Activated effector memory CD4-positive, alpha-beta T cell treated with anti-CD3 and anti-CD28 coated beads, Interleukin-2, amount 50 U/mL, for 16 hours (primary cell): ENCODE measurements around the gene APOO.

Experiments used
- DNase-seq: peaks from one replicate; pipeline ENCODE4 v3.0.0-alpha.2; 2020

The APOO gene

DNA sequence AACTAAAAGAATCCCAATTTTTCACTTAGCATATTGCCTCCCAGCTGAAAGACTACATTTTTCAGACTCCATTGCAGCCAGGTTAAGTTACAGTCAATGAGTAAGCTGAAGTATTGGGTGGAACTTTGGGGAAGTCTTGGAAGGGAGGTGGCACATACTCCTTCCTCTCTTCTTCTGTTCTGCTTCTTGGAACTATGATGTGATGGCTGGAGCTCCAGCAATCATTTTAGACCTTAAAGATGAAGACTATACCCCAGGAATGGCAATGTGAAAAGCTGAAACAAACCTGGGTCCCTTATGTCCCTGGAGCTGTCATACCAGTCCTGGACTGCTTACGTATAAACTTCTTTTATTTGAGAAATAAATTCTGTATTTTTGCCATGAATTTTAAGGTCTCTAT is 93.9 kb downstream of the APOO start:
- DNase-seq, result no peak

- no peak for DNase-seq
Measured at GRCh38 chrX:23811656-23812055, 96.1 kb downstream of the APOO start.

- DNase-seq, result no peak
Measured at GRCh38 chrX:23811108-23811651, 96.6 kb downstream of the APOO start.

GRCh38 chrX:23810279-23810678 is 97.5 kb downstream of the APOO start:
- DNase-seq, result no peak

DNA sequence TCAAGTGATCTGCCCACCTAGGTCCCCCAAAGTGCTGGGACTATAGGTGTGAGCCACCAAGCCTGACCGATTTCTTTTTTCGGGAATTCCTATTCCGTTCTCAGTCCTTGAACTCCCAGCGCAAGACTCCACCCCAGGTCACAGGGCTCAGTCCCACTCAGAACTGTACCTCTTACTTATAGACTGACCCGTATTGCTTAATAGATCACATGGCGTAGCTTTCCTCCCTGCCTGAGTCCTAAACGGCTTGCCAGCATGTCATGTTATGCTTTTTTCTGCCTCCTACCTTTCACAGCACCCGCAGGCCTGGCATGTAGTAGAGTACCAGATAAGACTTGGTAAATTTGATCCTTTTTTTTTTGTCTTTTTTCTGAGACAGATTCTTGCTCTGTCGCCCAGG is 102.3 kb downstream of the APOO start:
- no peak for DNase-seq

- DNase-seq, result no peak
Measured at GRCh38 chrX:23804578-23804977, 103.2 kb downstream of the APOO start.

DNA sequence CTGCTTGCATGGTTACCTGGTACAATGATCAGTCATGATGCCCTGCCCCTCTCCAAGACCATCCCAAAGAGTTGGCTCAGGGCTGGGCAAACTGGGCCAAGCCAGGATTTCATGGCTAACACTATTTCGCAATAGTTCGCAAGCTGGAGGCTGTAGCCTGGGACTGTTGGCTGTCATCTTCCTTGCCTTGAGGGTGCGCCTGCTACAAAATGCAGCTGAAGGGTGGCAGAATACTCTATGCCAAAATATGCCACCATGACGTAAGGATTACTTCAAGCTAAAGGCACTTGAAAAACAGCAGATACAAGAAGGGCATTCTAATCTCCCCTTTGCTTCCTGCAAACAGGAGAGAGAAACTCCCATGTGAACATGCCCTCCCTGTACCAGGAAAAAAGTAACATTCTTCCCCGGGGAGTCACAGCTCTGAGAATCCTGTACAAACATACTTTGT is 103.8 kb downstream of the APOO start:
- DNase-seq, result no peak

- no peak for DNase-seq
Measured at GRCh38 chrX:23802431-23802830, 105.3 kb downstream of the APOO start.

DNA sequence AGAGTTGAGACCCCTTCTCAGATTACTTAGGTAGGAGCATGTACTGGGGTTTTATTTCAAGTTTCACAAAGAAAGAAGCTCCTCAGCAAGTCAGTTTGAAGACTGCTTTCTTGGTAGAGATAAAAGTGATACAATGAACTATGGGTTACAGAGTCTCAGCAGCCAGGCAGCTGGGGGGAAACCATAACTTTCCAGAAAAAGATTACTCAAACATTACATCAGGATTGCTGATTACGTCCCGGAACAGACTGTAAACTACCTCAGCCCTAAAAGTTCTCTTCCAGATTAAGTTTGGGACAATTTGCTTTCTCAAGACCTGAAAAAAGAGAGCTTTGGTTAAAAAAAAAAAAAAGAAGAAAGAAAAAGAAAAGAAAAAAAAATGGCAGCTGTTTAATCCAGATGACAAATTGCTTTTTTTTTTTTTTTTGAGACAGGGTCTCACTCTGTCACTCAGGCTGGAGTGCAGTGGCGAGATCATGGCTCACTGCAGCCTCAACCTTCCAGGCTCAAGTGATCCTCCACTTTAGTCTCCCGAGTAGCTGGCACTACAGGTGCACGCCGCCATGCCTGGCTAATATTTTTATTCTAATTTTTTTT is 108.2 kb downstream of the APOO start:
- no peak for DNase-seq

GRCh38 chrX:23797371-23798128 is 110.2 kb downstream of the APOO start:
- no peak for DNase-seq

GRCh38 chrX:23795221-23795620 is 112.5 kb downstream of the APOO start:
- DNase-seq, result no peak

GRCh38 chrX:23792861-23793553 is 114.7 kb downstream of the APOO start:
- no peak for DNase-seq

DNA sequence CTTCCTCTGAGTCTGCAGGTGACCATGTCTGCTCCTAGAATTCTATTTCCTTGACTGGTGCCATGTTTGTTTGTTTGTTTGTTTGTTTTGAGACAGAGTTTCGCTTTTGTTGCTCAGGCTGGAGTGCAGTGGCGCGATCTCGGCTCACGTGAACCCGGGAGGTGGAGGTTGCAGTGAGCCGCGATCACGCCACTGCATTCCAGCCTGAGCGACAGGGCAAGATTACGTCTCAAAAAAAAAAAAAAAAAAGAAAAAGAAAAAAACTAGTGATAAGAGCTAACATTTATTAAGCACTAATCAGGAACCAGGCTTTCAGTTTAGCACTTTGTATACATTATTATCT is 117.6 kb downstream of the APOO start:
- DNase-seq, result no peak

DNA sequence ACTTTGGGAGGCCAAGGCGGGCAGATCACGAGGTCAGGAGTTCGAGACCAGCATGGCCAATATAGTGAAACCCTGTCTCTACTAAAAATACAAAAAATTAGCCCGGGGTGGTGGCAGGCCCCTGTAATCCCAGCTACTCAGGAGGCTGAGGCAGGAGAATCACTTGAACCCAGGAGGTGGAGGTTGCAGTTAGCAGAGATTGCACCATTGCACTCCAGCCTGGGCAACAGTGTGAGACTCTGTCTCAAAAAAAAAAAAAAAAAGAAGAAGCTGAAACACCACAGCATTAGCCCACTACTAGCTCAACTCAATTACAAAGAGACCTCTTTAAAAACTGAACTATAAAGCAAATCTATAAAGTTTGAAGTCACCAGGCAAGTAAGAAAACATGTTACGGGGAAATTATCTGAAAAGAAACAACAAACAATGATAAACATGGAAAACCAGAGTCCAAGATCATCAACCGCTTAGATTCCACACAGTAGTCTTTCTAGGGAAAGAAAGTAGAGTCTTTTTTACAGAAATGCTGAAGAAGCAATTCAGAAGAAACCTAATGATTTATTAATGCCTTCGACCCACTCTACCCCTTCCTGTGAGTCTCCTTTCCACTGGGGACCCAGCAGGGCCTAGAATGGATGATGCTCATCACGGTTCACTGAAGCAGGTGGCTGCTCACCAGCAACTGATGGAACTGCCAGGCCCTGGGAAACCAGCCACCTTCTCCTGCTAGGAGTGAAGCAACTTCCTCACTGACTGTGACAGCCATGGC is 118.2 kb downstream of the APOO start:
- no peak for DNase-seq

GRCh38 chrX:23788946-23789345 is 118.8 kb downstream of the APOO start:
- DNase-seq, result no peak

- no peak for DNase-seq
Measured at GRCh38 chrX:23788521-23788920, 119.2 kb downstream of the APOO start.

GRCh38 chrX:23787745-23788118 is 120.0 kb downstream of the APOO start:
- DNase-seq, result no peak

DNA sequence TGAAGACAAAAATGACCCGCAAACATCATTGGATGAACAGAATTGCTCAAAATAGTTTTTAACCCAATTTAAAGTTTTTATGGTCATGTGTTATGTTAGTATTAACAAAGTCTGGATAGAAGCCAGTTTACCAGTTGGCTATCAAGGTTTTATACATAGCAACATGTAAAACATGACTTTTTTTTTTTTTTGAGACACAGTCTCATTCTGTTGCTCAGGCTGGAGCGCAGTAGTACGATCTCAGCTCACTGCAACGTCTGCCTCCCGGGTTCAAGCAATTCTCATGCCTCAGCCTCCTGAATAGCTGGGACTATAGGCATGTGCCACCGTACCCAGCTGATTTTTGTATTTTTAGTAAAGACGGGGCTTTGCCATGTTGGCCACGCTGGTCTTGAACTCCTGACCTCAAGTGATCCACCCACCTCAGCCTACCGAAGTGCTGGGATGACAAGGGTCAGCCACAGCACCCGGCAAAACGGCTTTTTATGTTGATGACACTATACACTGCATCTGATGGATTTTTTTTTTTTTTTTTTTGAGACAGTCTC is 121.4 kb downstream of the APOO start:
- DNase-seq, result no peak

GRCh38 chrX:23785580-23785979 is 122.2 kb downstream of the APOO start:
- no peak for DNase-seq

DNA sequence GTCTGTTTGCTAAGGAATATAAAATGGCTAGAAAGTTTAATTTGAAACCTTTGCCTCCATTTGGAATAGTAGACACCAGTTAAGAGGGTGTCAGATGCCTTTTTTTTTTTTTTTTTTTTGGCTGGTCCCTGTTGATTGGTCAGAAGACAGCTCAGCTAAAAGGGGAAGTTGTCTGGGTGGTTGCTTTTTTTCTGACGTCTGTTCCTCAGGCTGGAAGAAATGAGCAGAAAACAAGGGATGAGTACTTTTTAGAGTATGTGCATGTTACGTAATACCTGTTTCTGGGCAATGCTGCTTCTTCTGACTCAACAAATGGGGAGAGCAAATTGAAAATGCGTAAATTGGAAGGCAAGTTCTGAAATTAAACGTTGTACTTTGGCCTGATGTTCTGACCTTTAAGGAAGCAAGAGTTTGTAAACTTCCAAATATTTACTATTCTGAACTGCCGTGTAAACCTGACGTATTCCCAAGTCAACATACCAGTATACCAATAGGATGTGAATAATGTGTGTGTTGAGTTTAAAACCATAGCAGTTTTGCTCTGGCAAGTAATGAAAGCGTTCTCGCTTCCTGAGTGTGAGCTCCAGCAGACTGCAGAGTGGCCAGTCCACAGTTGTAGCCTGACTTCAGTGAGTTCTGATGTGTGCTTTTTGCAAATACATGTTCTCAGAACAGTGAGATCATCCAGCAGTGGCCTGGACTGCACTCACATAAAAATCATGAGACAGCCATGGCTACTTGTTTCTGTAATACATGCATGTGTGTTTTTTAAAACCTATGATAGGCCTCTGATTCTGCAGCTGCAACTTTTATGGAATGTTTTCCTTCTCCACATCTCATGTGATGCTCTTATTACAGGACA is 123.0 kb downstream of the APOO start:
- DNase-seq, result no peak

- peak; percentile 61 for DNase-seq
Measured at GRCh38 chrX:23783589-23784469, 123.9 kb downstream of the APOO start.
